Stimulated activated CD4-positive, alpha-beta T cell treated with anti-CD3 and anti-CD28 coated beads, Interleukin-1b, Interleukin-23, amount 100 ng/mL, for 48 hours (primary cell): Measurements from ENCODE around the gene GALNT15.
A peak's percentile ranks its signal among the peaks of the same experiment; 100 is the strongest.

ENCODE experiments used
- DNase-seq: peaks from one replicate; pipeline ENCODE4 v3.0.0-alpha.2; 2020

Gene GALNT15

GRCh38 chr3:16233806-16234205 is 59.3 kb downstream of the GALNT15 start:
- DNase-seq = no peak

DNA sequence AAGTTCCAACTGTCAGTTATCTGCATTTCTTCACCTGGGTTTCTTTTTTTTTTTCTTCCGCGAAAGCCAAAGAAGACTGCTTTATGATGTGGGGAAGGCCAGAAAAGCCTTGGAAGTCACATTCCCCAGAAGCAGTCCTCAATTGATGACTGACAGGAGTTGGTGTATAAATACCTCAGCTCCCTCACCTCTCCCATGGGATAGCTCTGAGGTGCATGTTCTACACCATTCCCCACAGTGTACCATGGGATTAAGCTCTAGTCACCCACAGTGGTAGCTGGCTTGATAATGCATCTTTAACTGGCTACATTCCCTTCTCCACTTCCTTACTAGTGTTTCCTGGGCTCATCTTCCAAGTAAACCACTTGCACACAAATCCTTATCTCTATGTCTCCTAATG is 59.8 kb downstream of the GALNT15 start:
- no peak for DNase-seq

- no peak for DNase-seq
Observed at GRCh38 chr3:16236030-16236639, 61.7 kb downstream of the GALNT15 start.

DNA sequence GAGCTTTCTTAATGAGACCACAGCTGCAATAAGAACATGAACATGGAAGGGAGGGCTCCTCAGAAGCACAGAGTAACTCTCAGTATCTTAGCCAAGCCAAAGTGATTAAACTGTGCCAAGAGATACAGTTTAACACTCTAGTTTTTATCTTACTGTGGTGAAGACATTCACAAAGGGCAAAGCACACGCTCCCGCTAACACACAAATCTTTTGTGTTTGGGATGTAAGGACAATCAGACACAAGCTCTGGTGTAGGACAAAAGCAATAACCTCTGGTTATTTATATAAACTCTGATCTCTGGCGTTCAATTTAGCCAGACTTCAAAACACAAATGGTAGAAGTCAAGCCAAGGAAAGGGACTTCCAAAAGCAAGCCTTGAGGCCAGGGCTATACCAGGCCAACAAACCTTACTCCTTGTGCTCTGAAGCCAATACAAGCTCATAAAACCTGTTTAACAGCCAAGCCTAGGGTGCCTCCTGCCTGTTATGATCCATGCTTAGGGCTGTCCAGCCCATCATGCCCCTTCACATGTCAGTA is 62.4 kb downstream of the GALNT15 start:
- DNase-seq = no peak

DNA sequence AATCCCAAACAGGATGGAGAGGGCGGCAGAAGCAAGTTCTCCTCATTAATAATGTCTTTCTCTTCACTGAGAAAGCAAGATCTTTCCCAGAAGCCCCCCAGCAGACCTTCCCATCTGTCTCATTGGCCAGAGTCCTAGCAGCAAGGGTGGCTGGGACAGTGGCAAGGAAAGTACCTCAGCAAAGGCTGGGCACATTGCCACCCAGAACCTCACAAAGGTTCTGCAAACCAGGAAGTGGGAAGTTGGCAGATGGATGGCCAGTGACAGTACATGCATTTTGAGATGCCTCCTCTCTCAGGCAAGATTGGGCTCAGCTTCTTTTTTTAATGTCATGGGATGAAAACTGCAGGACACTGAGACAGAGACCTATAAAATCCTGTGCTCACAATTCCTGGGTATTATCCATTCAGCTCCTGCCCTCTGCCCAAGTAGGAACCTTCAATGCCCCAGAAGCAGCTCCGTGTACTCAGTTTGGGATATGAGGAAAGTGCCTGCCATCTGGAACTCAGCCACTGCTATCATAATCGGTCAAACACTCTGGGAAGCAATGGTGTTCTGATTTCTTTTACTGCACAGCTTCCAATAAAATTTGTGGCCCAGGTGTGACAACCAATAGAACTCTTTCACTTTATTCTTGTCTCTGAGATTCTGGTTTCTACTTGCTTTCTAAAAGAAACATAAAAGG is 64.7 kb downstream of the GALNT15 start:
- DNase-seq = no peak

DNA sequence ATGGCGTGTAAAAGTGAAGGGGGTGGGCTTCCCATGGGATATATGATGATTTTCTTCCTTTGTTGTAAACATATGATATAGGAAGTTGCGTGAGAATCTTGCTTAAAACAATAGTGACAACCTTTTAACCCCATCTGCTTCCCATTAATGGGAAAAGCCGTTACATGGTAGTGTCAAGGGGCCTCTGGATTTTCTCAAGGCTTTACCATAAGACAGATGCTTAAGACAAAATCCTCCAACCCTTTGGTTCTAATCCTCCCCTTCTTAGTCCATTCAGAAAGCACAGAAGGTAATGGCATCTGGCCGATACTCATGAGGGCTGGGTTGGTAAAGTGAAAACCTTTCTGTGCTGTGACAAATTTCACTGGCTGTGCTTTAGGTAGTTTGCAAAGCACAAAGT is 65.3 kb downstream of the GALNT15 start:
- DNase-seq = no peak

DNA sequence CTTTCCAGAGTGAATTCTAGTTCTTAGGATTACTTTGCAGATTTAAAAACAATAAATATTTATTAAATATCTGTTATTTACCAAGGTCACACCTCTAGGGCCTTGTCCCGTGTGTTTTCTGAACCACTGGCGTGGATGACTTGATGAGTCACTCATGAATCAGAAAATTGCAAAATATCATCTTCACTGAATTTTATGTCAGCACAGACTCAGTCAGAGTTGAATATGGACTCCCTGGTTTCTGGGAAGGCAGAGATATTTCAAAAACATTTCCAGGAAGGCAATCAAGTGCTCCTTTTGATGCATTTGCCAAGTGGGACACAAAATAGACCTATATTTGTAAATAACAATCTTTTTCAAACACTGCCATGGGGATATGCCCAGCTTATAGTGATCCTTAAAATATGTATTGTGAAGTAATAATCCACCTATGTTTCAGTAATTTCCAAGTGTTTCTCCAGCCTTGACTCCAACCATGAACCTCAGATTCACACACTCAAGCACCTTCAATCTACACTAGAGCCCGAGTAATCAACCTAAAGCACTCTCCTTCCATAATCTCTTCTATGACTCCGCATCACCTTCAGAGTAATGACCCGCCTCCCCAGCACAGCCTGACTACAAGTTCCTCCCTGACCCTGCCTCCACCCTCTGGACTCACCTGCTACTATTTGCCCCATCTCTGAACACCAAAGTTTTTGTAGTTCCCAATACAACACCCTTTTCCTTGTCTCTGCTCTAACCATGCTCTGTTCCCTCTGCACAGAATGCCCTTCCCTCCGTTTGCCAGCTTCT is 65.9 kb downstream of the GALNT15 start:
- no peak for DNase-seq

GRCh38 chr3:16241225-16241624 is 66.7 kb downstream of the GALNT15 start:
- DNase-seq = no peak

DNA sequence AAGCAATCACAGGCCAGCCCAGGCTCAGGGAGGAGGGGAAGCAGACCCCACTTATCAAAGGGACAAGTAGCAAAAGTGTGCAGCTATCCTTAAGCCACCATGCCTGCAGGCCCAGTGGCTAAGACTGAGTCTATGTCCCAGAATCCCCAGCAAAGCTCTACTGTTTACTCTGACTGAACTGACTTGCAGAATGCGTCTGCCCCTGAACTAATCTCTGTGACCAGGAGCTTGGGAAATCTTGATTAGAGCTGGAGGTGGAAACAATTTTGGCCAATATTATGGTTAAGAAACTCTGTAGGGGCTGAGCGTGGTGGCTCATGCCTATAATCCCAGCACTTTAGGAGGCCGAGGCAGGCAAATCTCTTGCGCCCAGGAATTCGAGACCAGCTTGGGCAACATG is 67.7 kb downstream of the GALNT15 start:
- no peak for DNase-seq

DNA sequence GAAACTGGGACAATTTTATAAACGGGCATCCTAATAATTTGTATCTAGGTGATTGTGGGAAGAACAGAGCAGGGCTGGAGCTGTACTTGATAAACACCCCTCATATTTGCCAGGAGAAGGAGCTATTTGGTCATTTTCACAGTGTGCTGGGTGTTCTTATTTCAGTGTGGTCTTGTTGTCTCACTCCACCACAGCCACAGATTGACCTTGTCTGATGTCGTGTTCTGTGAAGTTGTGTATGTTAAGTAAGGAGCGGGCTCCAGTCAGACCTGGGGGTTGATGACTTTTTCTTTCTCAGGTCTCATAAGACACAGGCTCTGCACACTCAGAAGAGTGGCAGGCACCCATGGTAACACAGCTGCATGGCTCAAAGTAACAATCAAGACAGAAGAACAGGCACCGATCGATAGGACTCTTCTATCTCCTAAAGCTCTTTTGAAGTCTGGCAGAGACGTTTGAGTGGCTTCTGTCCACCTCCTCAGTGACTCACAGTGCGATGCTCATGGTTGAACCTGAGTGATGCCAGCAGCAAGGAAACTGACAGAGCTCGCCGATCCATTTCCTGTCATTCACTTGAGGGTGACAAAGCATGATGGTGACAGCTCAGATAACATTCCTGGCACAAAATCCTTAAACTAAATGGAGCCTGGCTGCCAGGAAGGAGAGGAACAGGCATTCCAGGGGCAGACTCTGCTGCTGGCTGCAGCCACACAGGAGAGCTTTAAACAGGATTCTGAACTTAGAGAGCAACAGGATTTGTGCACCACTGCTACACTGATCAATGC is 69.4 kb downstream of the GALNT15 start:
- DNase-seq = peak; percentile 28

- DNase-seq = no peak
Observed at GRCh38 chr3:16245609-16246008, 71.1 kb downstream of the GALNT15 start.

- DNase-seq = peak; percentile 79
Observed at GRCh38 chr3:16247282-16248061, 73.0 kb downstream of the GALNT15 start.

DNA sequence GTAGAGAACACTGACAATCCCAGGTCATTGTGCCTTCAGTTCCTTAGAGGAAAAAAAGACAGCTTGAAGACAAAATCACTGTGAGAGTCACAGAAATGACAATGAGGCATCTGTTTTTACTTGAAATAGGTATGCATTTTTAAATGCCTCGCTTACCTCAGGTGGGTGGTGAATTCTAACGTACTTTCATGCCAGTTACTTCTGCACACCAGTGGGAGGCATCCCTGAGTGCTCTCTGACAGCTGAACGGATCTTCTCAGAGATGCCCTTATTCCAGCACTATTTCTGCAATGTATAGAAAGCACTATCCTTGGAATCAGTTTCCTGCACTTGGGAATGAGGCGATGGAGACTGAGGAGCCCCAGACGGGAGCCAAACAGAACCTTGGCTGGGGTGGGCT is 74.1 kb downstream of the GALNT15 start:
- no peak for DNase-seq

GRCh38 chr3:16249336-16249735 is 74.9 kb downstream of the GALNT15 start:
- no peak for DNase-seq

- no peak for DNase-seq
Observed at GRCh38 chr3:16249886-16250285, 75.4 kb downstream of the GALNT15 start.

GRCh38 chr3:16251316-16252085 is 77.0 kb downstream of the GALNT15 start:
- DNase-seq = no peak

- no peak for DNase-seq
Observed at GRCh38 chr3:16252243-16252978, 77.9 kb downstream of the GALNT15 start.

GRCh38 chr3:16252988-16253387 is 78.5 kb downstream of the GALNT15 start:
- no peak for DNase-seq

DNA sequence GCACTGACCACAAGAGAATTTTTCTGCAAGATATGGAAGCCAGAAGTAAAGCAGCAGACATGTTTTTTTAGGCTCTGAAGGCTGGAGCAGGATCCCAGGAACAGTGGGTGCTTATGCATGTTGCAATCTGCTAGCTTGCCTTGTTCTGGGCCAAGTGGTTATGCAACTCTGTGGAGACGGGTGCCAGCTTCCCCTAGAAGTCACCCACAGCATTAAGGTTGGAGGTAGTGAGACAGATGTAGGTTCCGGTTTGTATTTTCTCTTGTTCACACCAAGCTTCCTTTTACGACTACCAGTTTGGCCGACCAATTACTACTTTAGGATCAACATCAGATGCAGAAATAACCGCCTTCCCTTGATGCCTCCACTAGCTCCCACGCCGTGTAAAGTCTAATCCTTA is 79.1 kb downstream of the GALNT15 start:
- no peak for DNase-seq

GRCh38 chr3:16254916-16255315 is 80.4 kb downstream of the GALNT15 start:
- no peak for DNase-seq

- no peak for DNase-seq
Observed at GRCh38 chr3:16255326-16255725, 80.8 kb downstream of the GALNT15 start.
